ENCODE data around the gene CCDC187.

GRCh38 chr9:136262671-136263178, 41.2 kb downstream of the CCDC187 start:
- TF ChIP-seq POLR2AphosphoS5 (IDR thresholded peaks at IDR 0.05) (no peak), CTCF (IDR thresholded peaks at IDR 0.05) (no peak)
